Activated T-cell treated with anti-CD3 and anti-CD28 coated beads for 24 hours (primary cell): ENCODE results near the gene LRIG2.
"Not testable (repeated sequence)": the region's sequence is repeated elsewhere in the genome, so short reads cannot be mapped to it uniquely, and the experiment has no call there.

Experiments used
- DNase-seq: peaks from one replicate; pipeline ENCODE4 v3.0.0-alpha.2; 2020; ENCODE audit warnings: low read depth

The LRIG2 gene

GRCh38 chr1:113058941-113059706, 13.9 kb upstream of the LRIG2 start:
- no peak for DNase-seq

GRCh38 chr1:113063456-113063855, 9.5 kb upstream of the LRIG2 start:
- not testable (repeated sequence) for DNase-seq

GRCh38 chr1:113072141-113072756, 749 bp upstream of the LRIG2 start:
- no peak for DNase-seq

GRCh38 chr1:113073479-113073950, 517 bp downstream of the LRIG2 start:
- no peak for DNase-seq

GRCh38 chr1:113074237-113074636, 1.2 kb downstream of the LRIG2 start:
- no peak for DNase-seq

DNA sequence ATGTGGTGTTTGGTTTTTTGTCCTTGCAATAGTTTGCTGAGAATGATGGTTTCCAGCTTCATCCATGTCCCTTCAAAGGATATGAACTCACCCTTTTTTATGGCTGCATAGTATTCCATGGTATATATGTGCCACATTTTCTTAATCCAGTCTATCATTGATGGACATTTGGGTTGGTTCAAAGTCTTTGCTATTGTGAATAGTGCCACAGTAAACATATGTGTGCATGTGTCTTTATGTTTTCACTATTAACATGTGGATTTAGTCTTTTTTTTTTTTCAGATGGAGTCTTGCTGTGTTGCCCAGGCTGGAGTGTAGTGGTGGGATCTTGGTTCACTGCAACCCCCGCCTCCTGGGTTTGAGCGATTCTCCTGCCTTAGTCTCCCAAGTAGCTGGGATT, 5.0 kb downstream of the LRIG2 start:
- DNase-seq = not testable (repeated sequence)

DNA sequence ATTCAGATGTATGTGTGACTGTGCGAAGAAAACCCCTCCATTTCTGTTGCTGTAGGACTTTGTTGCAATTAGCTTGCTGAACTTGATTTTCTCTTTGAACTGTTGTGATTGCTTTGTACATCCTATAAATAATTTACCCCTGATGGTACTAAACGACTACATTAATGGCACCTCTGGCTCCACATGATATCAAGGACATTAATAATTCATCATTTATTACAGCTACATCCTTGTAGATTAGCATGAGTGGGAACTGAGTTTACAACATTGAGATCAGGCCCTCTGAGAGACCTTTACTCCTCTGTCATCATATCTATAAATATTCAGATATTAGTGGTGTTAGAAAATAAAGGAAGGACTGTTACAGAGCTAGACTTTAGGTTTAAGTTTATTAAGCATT, 13.5 kb downstream of the LRIG2 start:
- DNase-seq = no peak

GRCh38 chr1:113088972-113089371, 16.0 kb downstream of the LRIG2 start:
- DNase-seq = no peak

GRCh38 chr1:113090051-113090450, 17.1 kb downstream of the LRIG2 start:
- DNase-seq = no peak

GRCh38 chr1:113091988-113092594, 19.1 kb downstream of the LRIG2 start:
- no peak for DNase-seq

GRCh38 chr1:113094506-113094905, 21.5 kb downstream of the LRIG2 start:
- no peak for DNase-seq

DNA sequence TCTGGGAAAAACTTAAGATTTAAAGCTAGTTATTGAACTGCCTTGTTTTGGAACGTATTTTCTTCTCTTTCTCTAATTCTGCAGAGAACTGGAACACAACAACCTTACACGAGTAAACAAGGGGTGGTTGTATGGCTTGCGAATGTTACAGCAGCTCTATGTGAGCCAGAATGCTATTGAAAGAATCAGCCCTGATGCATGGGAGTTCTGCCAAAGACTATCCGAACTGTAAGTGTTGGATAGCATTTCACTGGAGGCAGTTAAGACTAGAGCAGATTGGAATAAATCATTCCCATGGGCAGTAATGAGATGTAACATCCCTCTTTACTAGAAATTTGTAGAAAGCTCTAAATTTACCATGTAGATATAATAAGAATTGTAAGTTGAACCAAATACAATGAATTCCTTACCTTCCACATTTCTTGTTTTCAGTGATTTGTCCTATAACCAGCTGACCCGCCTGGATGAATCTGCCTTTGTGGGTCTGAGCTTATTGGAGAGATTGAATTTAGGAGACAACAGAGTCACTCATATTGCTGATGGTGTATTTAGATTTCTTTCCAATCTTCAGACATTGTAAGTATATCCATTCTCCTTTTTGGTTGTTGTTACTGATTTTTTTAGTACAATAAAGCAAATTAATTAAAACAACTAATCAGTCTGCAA, 22.9 kb downstream of the LRIG2 start:
- DNase-seq = no peak

DNA sequence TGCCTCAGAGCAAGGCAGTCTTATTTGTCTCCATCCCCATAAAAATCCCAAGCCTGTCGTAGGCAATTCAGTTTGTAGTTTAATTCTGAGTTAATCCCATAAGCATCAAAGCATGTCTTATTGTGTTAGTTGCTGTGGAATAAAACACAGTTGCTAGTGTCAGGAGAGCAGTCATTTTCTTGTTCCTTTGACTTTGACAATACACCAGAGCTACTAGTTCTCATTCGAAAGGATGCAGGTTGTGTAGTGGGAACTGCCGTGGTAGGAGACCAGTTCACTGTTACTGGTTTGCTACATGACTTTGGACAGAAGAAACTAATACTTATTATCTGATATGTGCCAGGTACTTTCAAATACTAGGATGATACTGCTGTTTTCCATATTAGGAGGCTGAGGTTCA, 23.5 kb downstream of the LRIG2 start:
- no peak for DNase-seq

GRCh38 chr1:113101588-113101987, 28.6 kb downstream of the LRIG2 start:
- no peak for DNase-seq

DNA sequence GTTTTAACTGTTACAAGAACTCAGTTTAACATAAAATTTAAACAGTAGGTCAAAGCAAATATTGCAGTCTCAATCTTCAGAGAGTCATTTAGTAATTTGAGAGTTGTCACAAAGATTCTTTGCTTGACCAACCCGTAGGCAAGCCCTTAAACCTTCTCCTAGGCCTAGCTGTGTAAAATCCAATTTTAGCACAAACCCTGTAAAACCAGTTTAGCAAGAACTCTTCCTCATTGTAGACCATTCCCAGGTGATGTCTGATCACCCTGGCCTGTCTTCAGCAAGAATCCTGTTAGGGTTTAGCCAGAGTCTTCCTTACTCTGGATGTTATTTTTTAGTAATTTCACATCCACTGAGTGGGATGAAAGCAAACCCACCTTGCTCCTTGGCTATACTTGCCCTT, 30.1 kb downstream of the LRIG2 start:
- DNase-seq = no peak

GRCh38 chr1:113103977-113104376, 31.0 kb downstream of the LRIG2 start:
- DNase-seq = no peak

DNA sequence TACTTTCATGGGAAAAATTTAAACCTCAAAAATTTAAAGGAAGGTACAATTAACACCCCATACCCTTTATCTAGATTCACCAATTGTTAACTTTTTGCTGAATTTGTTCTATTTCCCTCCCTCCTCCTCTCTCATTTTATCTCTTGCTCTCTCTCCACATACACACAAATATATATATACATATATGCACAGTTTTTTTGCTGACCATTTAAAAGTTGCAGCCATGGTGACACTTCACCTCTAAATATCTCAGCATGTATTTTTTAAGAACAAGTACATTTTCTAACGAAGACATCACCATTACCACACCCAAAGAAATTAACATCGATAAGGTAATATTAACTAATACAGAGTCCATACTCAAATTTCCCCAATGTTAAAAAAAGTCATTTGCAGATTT, 33.9 kb downstream of the LRIG2 start:
- DNase-seq = no peak

DNA sequence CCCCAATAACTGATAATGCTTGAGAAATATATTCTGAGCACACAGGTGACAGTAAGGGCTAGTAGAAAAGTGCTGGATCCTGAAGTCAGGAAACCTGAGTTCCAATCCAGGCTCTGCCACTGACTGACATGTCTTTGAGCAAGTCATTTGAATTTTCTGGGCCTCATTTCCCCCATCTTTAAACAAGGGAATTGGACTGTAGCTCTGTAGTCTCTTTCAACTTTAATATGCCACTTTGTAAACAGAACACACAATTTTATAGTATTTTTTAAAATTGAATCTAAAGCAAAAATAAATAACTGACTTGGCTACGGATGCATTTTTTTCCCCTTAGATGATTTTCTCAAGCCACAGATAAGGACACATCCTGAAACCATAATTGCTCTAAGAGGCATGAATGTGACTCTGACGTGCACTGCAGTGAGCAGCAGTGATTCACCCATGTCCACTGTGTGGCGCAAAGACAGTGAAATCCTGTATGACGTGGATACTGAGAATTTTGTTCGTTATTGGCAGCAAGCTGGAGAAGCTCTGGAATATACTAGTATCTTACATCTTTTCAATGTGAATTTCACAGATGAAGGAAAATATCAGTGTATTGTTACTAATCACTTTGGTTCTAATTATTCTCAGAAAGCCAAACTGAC, 37.0 kb downstream of the LRIG2 start:
- DNase-seq = no peak

GRCh38 chr1:113118266-113118665, 45.3 kb downstream of the LRIG2 start:
- no peak for DNase-seq

- no peak for DNase-seq
Measured at GRCh38 chr1:113123737-113124136, 50.7 kb downstream of the LRIG2 start.

- no peak for DNase-seq
Measured at GRCh38 chr1:113124366-113124765, 51.4 kb downstream of the LRIG2 start.

GRCh38 chr1:113125517-113125916, 52.5 kb downstream of the LRIG2 start:
- no peak for DNase-seq
